Activated CD8-positive, alpha-beta T cell treated with anti-CD3 and anti-CD28 coated beads, Interleukin-2, amount 10 ng/mL, durations not matched to agents 7 days and 5 days (primary cell): ENCODE results near the gene IL18RAP. TPM values are rescaled to one million over a fixed set of nuclear protein-coding genes. Genes with fewer than 3 reads are reported as not detected.

Experiments used
- ATAC-seq: fragments of 150-1000 bp; cut with Tn5 transposase; one replicate; pipeline ENCODE4 v1.10.0; 2021; ENCODE audit warnings: moderate library complexity
- CTCF ChIA-PET: fragments of 350-600 bp; sonication (Branson Sonifier 250); formaldehyde crosslinking; loops from one replicate; lab custom pipeline; 2021; ENCODE audit warnings: antibody characterized with exemption; lab: Charles Lee
- POLR2A ChIA-PET: fragments of 350-600 bp; sonication (Branson Sonifier 250); formaldehyde crosslinking; loops from one replicate; lab custom pipeline; 2021; ENCODE audit warnings: antibody characterized with exemption; lab: Charles Lee
- DNase-seq: peaks from one replicate; pipeline ENCODE4 v3.0.0-alpha.2; 2020
- H3K27ac Mint-ChIP-seq: one replicate; pipeline ENCODE4 v1.8.0; 2021; ENCODE audit warnings: mild to moderate bottlenecking, mixed read lengths
- H3K27me3 Mint-ChIP-seq: one replicate; pipeline ENCODE4 v1.8.0; 2021; ENCODE audit warnings: low read depth, mixed read lengths
- H3K36me3 Mint-ChIP-seq: one replicate; pipeline ENCODE4 v1.8.0; 2021; ENCODE audit warnings: low read depth, mixed read lengths
- H3K4me1 Mint-ChIP-seq: one replicate; pipeline ENCODE4 v1.8.0; 2021; ENCODE audit warnings: low read depth, mixed read lengths
- H3K4me3 Mint-ChIP-seq: one replicate; pipeline ENCODE4 v1.8.0; 2021; ENCODE audit warnings: mild to moderate bottlenecking, mixed read lengths
- H3K9me3 Mint-ChIP-seq: one replicate; pipeline ENCODE4 v1.8.0; 2022; ENCODE audit warnings: mixed read lengths; ENCODE audit not compliant: insufficient read depth
- total RNA-seq, 2 experiments: library from RNA; stranded (reverse); gene quantifications; one replicate each; pipeline ENCODE4 v1.2.3, GENCODE V29; 2021

IL18RAP gene
- total RNA-seq, 2 experiments from 2014 or later, result 22.7 to 25.2 TPM

DNA sequence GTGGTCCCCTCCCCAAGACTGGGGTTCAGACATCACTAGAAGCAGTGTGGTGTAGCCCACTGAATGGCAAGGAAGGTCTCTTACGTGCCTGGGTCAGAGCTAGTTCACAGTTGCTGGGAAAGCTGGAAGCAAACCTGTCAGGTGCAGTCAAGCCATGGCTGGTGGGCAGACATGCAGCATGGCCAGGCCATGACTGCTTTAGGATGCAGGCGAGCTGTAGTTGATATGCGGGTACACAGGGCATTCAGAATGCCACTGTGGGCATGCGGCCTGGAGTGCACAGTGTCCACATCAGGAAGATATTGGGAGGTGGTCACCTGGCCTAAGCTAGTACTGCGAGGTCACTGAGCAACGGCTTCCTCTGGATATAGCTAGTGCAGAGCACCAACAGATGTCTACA lies 38.2 kb downstream of the IL18RAP start:
- Mint-ChIP-seq H3K9me3 (no peaks in the 10 kb centered on the region), H3K27ac (no peak overlapping the region), H3K27me3 (peaks cover 31% of the 10 kb centered on the region), H3K4me1 (no peaks in the 10 kb centered on the region), H3K36me3 (no peaks in the 10 kb centered on the region), H3K4me3 (no peak overlapping the region)
- ChIA-PET POLR2A (interaction anchor here (0.7 kb wide), 1 partner anchor 719 kb away, joined by 3 read pairs; no protein-coding TSS in a partner anchor), CTCF (interaction anchor here (0.6 to 2.6 kb wide), 5 partner anchors 9 to 455 kb away, joined by 3 to 10 read pairs (median 4); no protein-coding TSS in a partner anchor)
- ATAC-seq (no peak), DNase-seq (no peak)

DNA sequence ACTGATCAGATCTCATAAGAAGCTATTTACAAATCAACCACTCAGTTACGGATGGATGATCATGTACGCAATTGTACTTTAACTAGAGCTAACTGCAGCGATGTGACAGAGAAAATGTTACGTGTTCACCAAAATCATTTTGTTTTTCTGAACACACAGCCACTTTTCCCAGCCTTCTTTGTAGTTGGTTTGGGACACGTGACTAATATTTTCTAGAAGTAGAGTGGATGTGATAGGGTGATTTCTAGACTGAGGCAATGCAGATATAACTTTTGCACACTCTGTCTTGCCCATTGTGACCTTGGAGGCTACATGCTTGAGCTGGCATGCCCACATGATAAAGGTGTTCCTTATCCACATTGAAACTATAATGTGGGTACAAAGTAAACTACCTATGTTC lies 40.2 kb downstream of the IL18RAP start:
- Mint-ChIP-seq H3K27ac (no peak overlapping the region), H3K9me3 (no peaks in the 10 kb centered on the region), H3K27me3 (peaks cover 40% of the 10 kb centered on the region), H3K4me3 (no peak overlapping the region), H3K4me1 (no peaks in the 10 kb centered on the region), H3K36me3 (no peaks in the 10 kb centered on the region)
- DNase-seq (no peak), ATAC-seq (no peak)
- CTCF ChIA-PET, result no interaction called here
- POLR2A ChIA-PET, result no interaction called here

DNA sequence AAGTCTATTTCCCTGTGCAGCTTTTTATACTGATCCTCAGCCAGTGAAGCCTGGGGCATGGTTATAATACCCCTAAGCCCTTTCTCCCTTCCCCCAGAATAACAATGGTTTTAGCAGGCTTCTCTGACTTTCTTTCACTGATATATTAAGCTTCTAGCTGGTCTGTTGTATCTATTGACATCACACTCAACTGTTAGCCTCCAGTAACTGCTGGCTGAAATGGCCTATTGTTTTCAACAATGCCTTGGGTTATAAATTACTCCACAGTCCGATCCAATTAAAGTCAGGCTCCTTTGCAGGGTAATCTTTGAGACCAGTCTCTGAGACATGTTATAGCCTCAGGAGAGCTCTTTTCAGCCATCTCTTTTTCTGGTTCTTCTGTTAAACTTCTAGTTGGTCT lies 47.2 kb downstream of the IL18RAP start:
- CTCF ChIA-PET, result interaction anchor here (1.5 to 4.8 kb wide), 2 partner anchors 145 to 265 kb away, joined by 4 to 36 read pairs; no protein-coding TSS in a partner anchor
- Mint-ChIP-seq H3K4me3 (no peak overlapping the region), H3K36me3 (no peaks in the 10 kb centered on the region)

DNA sequence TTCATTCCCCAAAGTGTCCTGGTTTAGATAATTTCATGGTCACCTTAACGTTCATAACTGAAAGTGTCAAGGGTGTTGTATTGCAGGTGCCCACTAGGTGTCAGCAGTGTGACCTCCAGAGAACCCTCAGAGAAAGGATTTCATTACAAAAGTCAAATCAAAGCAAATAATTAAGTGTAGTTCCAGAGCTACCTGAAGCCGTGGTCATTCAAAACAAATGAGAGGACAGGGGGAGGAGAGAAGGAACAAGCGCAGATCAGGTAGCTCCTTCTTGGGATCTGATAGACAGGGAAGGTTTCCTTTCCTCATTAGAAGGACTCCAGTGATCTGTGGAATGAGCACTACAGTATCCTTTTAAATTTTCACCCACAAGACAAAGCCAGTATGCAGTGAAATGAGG lies 50.1 kb downstream of the IL18RAP start, which contains the start of gene SLC9A4:
Gene SLC9A4, plus strand, starts transcription at position 207 of the 400 bp plus-strand sequence. CDS start 534 bp downstream, outside the sequence.
- no peak within 1 kb of the TSS for H3K4me3 Mint-ChIP-seq
- H3K4me1 Mint-ChIP-seq, result no peaks in the 10 kb centered on the region
- ChIA-PET POLR2A (interaction anchor here (0.6 kb wide), 1 partner anchor 8 kb away, joined by 3 read pairs; no protein-coding TSS in a partner anchor), CTCF (interaction anchor here (0.6 to 4.8 kb wide), 32 partner anchors 11 to 453 kb away, joined by 3 to 36 read pairs (median 4); a partner anchor contains a TSS)
- H3K36me3 Mint-ChIP-seq, result no peaks in the 10 kb centered on the region
- ATAC-seq (no peak), DNase-seq (peak; percentile 73)
- no peak within 1 kb of the TSS for H3K27ac Mint-ChIP-seq
- peaks cover 11% of the 10 kb centered on the region for H3K9me3 Mint-ChIP-seq
- peaks cover 35% of the 10 kb centered on the region for H3K27me3 Mint-ChIP-seq

More for the DNA sequence above, 47.2 kb downstream of the IL18RAP start:
- ATAC-seq (no peak), DNase-seq (no peak)
- Mint-ChIP-seq H3K9me3 (peaks cover 11% of the 10 kb centered on the region), H3K4me1 (no peaks in the 10 kb centered on the region), H3K27ac (no peak overlapping the region), H3K27me3 (peaks cover 31% of the 10 kb centered on the region)
- POLR2A ChIA-PET, result no interaction called here

DNA sequence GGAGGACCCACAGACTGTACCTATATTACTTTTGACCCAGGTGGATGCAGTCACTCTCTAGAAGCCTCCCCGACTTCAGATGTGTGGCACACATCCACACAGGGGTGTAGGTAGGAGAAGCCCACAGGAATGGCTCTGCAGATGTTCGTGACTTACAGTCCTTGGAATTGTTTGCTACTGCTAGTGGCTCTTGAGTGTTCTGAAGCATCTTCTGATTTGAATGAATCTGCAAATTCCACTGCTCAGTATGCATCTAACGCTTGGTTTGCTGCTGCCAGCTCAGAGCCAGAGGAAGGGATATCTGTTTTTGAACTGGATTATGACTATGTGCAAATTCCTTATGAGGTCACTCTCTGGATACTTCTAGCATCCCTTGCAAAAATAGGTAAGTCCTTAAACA lies 50.7 kb downstream of the IL18RAP start:
- Mint-ChIP-seq H3K4me1 (no peaks in the 10 kb centered on the region), H3K36me3 (no peaks in the 10 kb centered on the region), H3K9me3 (peaks cover 11% of the 10 kb centered on the region), H3K27ac (no peak overlapping the region), H3K4me3 (no peak overlapping the region), H3K27me3 (peaks cover 36% of the 10 kb centered on the region)
- POLR2A ChIA-PET, result interaction anchor here (0.6 kb wide), 1 partner anchor 9 kb away, joined by 3 read pairs; no protein-coding TSS in a partner anchor
- no peak for ATAC-seq
- DNase-seq, result no peak
- CTCF ChIA-PET, result interaction anchor here (0.6 to 4.8 kb wide), 26 partner anchors 10 to 453 kb away, joined by 3 to 36 read pairs (median 4); no protein-coding TSS in a partner anchor

DNA sequence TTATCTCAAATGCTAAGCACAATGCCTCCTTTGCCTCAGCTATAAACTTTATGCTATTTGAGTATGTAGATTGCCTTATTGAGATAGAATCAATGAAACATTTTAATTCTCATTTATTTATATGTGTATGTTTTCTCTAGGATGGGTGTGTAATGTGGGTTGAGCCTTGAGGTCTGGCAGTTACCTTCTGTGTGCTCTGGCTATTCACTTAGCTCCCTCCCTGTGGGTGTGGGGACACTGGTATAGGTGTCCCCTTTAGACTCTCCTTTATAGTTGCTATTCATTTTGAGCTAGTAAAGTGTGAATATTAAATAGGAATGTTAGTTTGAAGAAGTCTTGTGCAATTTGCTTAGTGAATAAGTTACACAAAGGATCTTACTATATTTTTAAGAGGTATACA lies 51.8 kb downstream of the IL18RAP start:
- Mint-ChIP-seq H3K9me3 (peaks cover 5% of the 10 kb centered on the region), H3K4me1 (no peaks in the 10 kb centered on the region), H3K36me3 (no peaks in the 10 kb centered on the region), H3K4me3 (no peak overlapping the region), H3K27ac (no peak overlapping the region), H3K27me3 (peaks cover 36% of the 10 kb centered on the region)
- DNase-seq (no peak), ATAC-seq (no peak)
- ChIA-PET POLR2A (no interaction called here), CTCF (interaction anchor here (1.4 to 4.8 kb wide), 3 partner anchors 14 to 141 kb away, joined by 6 to 36 read pairs (median 7); no protein-coding TSS in a partner anchor)

DNA sequence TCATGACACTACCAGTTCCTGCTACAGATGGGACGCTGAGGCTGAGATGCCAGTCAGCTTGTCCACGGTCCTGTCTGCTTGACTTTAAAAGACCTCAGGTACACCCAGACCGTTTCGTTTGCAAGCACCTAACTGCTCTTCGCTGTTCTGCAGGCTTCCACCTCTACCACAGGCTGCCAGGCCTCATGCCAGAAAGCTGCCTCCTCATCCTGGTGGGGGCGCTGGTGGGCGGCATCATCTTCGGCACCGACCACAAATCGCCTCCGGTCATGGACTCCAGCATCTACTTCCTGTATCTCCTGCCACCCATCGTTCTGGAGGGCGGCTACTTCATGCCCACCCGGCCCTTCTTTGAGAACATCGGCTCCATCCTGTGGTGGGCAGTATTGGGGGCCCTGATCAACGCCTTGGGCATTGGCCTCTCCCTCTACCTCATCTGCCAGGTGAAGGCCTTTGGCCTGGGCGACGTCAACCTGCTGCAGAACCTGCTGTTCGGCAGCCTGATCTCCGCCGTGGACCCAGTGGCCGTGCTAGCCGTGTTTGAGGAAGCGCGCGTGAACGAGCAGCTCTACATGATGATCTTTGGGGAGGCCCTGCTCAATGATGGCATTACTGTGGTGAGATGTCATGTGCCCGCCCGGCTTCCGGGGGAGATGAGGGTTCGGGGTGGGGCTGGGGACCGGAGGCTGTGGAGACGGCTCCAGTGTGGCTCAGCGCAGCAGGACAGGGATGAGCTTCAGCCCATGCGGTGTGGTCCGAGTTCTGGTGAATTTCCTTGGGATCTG lies 55.9 kb downstream of the IL18RAP start:
- ChIA-PET POLR2A (no interaction called here), CTCF (interaction anchor here (0.6 kb wide), 1 partner anchor 26 kb away, joined by 3 read pairs; no protein-coding TSS in a partner anchor)
- no peaks in the 10 kb centered on the region for H3K4me1 Mint-ChIP-seq
- ATAC-seq (no peak), DNase-seq (no peak)
- H3K9me3 Mint-ChIP-seq, result no peaks in the 10 kb centered on the region
- H3K36me3 Mint-ChIP-seq, result no peaks in the 10 kb centered on the region
- peaks cover 19% of the 10 kb centered on the region for H3K27me3 Mint-ChIP-seq
- H3K4me3 Mint-ChIP-seq, result no peak overlapping the region
- no peak overlapping the region for H3K27ac Mint-ChIP-seq

DNA sequence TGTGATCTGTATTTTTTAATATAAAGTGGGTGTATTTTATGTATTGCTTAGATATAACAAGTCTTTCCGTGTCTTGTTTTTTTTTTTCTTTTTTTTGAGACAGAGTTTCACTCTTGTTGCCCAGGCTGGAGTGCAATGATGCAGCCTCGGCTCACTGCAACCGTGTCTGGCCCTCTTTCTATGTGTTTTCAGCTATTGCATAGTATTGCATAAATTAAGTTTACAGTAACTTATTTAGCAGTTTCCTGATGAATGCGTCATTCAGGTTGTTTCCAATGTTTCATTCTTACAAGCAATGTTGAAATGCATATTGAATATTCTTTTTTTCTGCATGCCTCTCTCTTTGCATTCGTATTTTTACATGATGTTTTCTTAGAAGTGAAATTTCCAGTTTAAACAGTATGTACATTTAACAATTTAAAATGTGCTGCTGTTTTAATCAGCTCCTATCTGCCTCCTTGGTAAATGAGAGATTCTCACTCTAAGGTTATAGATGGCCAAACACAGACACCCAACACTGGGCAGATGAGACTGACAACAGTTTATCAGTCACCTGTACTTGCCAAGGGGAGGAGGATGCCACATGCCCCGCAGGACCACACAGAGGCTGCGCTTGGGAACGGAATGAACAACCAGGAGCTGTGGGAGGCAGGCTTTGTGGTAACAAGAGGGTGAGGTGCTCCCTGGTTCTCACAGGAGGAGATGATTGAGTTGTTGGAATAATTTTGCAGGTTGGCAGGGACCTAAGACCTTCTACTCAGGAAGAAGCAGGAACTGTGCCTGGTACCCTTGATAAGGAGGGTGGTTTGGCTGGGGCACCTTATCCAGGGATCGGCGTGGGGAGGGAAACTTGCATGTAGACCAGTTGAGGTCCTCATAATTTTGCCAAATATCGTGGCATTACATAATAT lies 57.6 kb downstream of the IL18RAP start:
- Mint-ChIP-seq H3K27ac (no peak overlapping the region), H3K4me1 (no peaks in the 10 kb centered on the region), H3K4me3 (no peak overlapping the region), H3K9me3 (no peaks in the 10 kb centered on the region), H3K36me3 (no peaks in the 10 kb centered on the region), H3K27me3 (peaks cover 15% of the 10 kb centered on the region)
- DNase-seq, result no peak
- ChIA-PET POLR2A (no interaction called here), CTCF (interaction anchor here (1.3 kb wide), 1 partner anchor 135 kb away, joined by 3 read pairs; no protein-coding TSS in a partner anchor)
- no peak for ATAC-seq

DNA sequence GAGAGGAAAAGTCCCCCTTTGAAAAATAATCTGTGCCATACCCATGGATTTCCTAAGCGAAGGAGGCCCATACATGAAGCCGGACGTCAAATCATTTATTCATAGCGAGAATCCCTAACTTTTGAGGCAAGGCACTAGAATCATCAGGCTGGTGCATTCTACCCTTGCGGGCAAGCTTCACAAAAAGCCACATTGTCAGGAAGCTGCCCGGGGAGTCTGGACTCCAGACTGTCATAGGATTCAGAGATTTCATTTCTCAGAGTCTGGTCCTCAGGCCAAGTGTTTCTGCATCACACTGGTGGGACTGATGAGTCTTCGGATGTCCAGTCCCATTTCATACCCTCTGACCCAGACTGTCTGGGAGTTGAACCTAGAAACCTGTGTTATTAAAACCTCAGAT lies 59.0 kb downstream of the IL18RAP start:
- no peak for DNase-seq
- H3K9me3 Mint-ChIP-seq, result no peaks in the 10 kb centered on the region
- no peaks in the 10 kb centered on the region for H3K36me3 Mint-ChIP-seq
- H3K27ac Mint-ChIP-seq, result no peak overlapping the region
- ChIA-PET POLR2A (no interaction called here), CTCF (no interaction called here)
- no peak for ATAC-seq
- H3K4me3 Mint-ChIP-seq, result no peak overlapping the region
- peaks cover under 1% of the 10 kb centered on the region for H3K4me1 Mint-ChIP-seq
- H3K27me3 Mint-ChIP-seq, result peaks cover 14% of the 10 kb centered on the region

DNA sequence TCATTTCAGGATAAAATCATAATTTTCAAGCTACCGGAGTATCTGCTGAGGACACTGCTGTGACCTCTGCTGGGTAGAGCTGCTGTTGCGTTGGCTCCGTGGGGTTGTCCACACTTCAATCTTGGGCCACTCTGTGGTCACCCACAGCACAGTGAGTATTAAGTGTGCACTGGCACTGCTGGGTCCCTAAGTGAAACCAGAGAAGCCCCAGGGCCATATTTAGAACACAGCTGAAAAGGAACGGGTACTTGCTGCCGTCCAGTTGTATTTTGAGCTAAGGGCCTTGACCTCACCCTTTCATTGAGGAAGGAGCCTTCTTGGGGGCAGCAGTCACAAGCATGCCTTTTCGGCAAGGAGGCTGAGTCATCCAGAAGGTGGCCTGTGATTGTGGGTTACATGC lies 60.1 kb downstream of the IL18RAP start:
- CTCF ChIA-PET, result interaction anchor here (1.1 to 3.2 kb wide), 3 partner anchors 10 to 207 kb away, joined by 3 to 22 read pairs (median 4); partner anchors contain the start of gene SLC9A4
- no peaks in the 10 kb centered on the region for H3K9me3 Mint-ChIP-seq
- no peak overlapping the region for H3K4me3 Mint-ChIP-seq
- DNase-seq (no peak), ATAC-seq (no peak)
- peaks cover 4% of the 10 kb centered on the region for H3K4me1 Mint-ChIP-seq
- POLR2A ChIA-PET, result no interaction called here
- no peak overlapping the region for H3K27ac Mint-ChIP-seq
- peaks cover 8% of the 10 kb centered on the region for H3K27me3 Mint-ChIP-seq
- H3K36me3 Mint-ChIP-seq, result no peaks in the 10 kb centered on the region
